Nephron (organoid): Measurements from ENCODE around the gene COL20A1.
"Not testable (repeated sequence)": the region's sequence is repeated elsewhere in the genome, so short reads cannot be mapped to it uniquely, and the experiment has no call there.

Experiments used
- H3K27ac Mint-ChIP-seq, 3 experiments: 2 replicates each; pipeline ENCODE4 v1.8.0; 2020; ENCODE audit warnings: mixed read lengths in 3 of 3, mild to moderate bottlenecking in 2 of 3, moderate library complexity in 1 of 3
- H3K27me3 Mint-ChIP-seq: 2 replicates; pipeline ENCODE4 v1.8.0; 2021; ENCODE audit warnings: low read depth, mild to moderate bottlenecking, moderate library complexity, mixed read lengths
- H3K36me3 Mint-ChIP-seq: 2 replicates; pipeline ENCODE4 v1.8.0; 2020; ENCODE audit warnings: low read depth, mixed read lengths
- H3K4me1 Mint-ChIP-seq: 2 replicates; pipeline ENCODE4 v1.8.0; 2020; ENCODE audit warnings: mixed read lengths
- H3K4me3 Mint-ChIP-seq, 3 experiments: 2 replicates each; pipeline ENCODE4 v1.8.0; 2020; ENCODE audit warnings: mild to moderate bottlenecking in 3 of 3, mixed read lengths in 3 of 3, moderate library complexity in 2 of 3
- H3K9me3 Mint-ChIP-seq: 2 replicates; pipeline ENCODE4 v1.8.0; 2020; ENCODE audit warnings: mixed read lengths
- CTCF ChIP-seq, 3 experiments: fragments of 200-600 bp; sonication (generic); IDR thresholded peaks; one replicate each; pipeline ENCODE4 v1.5.0; 2021; ENCODE audit warnings: antibody characterized with exemption in 3 of 3; ENCODE audit not compliant: unreplicated experiment in 3 of 3

COL20A1 gene

GRCh38 chr20:63248835-63249591 is 44.0 kb upstream of the COL20A1 start:
- H3K4me3 Mint-ChIP-seq = peak overlapping the region; percentile 48 to 56 (median 55)
- TF ChIP-seq CTCF (IDR thresholded peaks at IDR 0.05; ENCODE audit: unreplicated experiment in 3 of 3) = no peak
- H3K27me3 Mint-ChIP-seq = peaks cover 23% of the 10 kb centered on the region
- no peaks in the 10 kb centered on the region for H3K9me3 Mint-ChIP-seq
- H3K4me1 Mint-ChIP-seq = peaks cover 35% of the 10 kb centered on the region
- H3K27ac Mint-ChIP-seq = peak overlapping the region; percentile 59 to 94 (median 70)
- H3K36me3 Mint-ChIP-seq = no peaks in the 10 kb centered on the region

DNA sequence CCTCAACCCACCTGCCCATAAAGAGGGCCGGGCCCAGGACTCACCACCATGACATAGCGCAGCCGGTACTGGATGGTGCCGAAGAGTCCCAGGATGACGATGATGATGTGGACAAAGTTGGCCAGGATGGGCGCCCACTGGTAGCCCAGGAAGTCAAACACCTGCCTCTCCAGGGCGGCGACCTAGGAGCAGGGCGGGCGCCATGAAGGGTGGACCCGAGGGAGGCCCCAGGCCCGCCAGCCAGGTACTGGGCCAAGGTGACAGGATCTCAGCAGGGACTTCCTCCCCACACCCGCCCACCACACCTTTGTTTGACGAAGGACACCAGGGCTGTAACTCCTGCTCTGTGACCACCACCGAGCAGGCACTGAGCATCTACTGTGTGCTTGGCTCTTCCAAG is 43.1 kb upstream of the COL20A1 start:
- Mint-ChIP-seq H3K9me3 (no peaks in the 10 kb centered on the region), H3K4me3 (no peak overlapping the region), H3K36me3 (no peaks in the 10 kb centered on the region), H3K27me3 (peaks cover 23% of the 10 kb centered on the region), H3K27ac (peak overlapping the region in 1 of 3 experiments; percentile 70), H3K4me1 (peaks cover 37% of the 10 kb centered on the region)
- no peak for TF ChIP-seq CTCF (IDR thresholded peaks at IDR 0.05; ENCODE audit: unreplicated experiment in 3 of 3)

DNA sequence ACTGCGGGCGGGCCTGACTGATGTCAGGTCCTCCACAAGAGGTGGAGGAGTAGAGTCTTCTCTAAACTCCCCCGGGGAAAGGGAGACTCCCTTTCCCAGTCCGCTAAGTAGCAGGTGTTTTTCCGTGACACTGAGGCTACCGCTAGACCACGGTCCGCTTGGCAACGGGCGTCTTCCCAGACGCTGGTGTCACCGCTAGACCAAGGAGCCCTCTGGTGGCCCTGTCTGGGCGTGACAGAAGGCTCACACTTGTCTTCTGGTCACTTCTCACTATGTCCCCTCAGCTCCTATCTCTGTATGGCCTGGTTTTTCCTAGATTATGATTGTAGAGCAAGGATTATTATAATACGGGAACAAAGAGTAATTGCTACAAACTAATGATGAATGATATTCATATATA is 41.6 kb upstream of the COL20A1 start:
- H3K9me3 Mint-ChIP-seq, H3K36me3 Mint-ChIP-seq: not testable (repeated sequence)
- peak in 2 of 3 experiments; percentile 22 to 51 for TF ChIP-seq CTCF (IDR thresholded peaks at IDR 0.05; ENCODE audit: unreplicated experiment in 3 of 3)
- Mint-ChIP-seq H3K4me1 (peaks cover 51% of the 10 kb centered on the region), H3K27ac (peak overlapping the region; percentile 45 to 87 (median 73)), H3K27me3 (peaks cover 26% of the 10 kb centered on the region), H3K4me3 (peak overlapping the region; percentile 59 to 82 (median 75))

DNA sequence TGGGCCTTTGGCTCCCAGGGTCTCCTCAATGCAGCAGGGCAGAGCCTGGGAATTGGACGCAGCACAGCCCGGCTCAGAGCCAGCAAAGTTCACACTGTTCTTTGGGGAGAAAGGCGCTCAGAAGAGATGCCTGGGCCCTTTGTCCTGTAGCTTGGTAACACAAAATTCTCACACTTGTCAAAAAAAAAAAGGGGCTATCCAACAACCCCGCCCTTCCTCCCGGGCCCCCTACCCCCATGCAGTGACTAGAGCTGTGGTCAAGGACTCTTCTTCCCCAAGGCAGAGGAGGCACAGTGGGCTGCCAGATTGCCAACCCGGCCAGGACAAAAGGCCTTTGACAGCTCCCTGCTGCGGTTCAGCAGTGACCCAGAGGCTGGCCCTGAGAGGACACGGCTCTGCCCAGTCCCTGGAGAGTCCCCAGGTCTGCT is 40.7 kb upstream of the COL20A1 start:
- no peaks in the 10 kb centered on the region for H3K9me3 Mint-ChIP-seq

GRCh38 chr20:63253065-63253437 is 39.9 kb upstream of the COL20A1 start:
- no peaks in the 10 kb centered on the region for H3K9me3 Mint-ChIP-seq
- H3K27ac Mint-ChIP-seq = peak overlapping the region; percentile 17 to 84 (median 73)
- peaks cover 68% of the 10 kb centered on the region for H3K4me1 Mint-ChIP-seq
- peaks cover 31% of the 10 kb centered on the region for H3K27me3 Mint-ChIP-seq
- H3K36me3 Mint-ChIP-seq = no peaks in the 10 kb centered on the region
- H3K4me3 Mint-ChIP-seq = peak overlapping the region; percentile 77 to 88 (median 81)
- TF ChIP-seq CTCF (IDR thresholded peaks at IDR 0.05; ENCODE audit: unreplicated experiment in 3 of 3) = no peak

More for the DNA sequence above, 40.7 kb upstream of the COL20A1 start:
- Mint-ChIP-seq H3K27me3 (peaks cover 31% of the 10 kb centered on the region), H3K27ac (peak overlapping the region in 1 of 3 experiments; percentile 84), H3K4me3 (peak overlapping the region; percentile 77 to 88 (median 81)), H3K4me1 (peaks cover 61% of the 10 kb centered on the region), H3K36me3 (no peaks in the 10 kb centered on the region)
- no peak for TF ChIP-seq CTCF (IDR thresholded peaks at IDR 0.05; ENCODE audit: unreplicated experiment in 3 of 3)
